Astrocyte of the cerebellum (primary cell): ENCODE results near the gene GFOD1.
"Not testable (repeated sequence)": the region's sequence is repeated elsewhere in the genome, so short reads cannot be mapped to it uniquely, and the experiment has no call there.

Experiments used
- DNase-seq: peaks from one replicate; pipeline ENCODE4 v3.0.0-alpha.2; 2011; ENCODE audit warnings: low read depth
- H3K4me3 ChIP-seq: 2 replicates; pipeline ENCODE4 v1.5.1; 2011; ENCODE audit warnings: mild to moderate bottlenecking, low read depth, low read length, moderate library complexity
- in situ Hi-C: cut with HindIII; loops from 2 replicates; pipeline ENCODE4 v1.10.0; 2017; ENCODE audit warnings: low sequenced_read_pairs
- TF ChIP-seq, protein P1 (sequence below): IDR thresholded peaks from 2 replicates; pipeline ENCODE4 v1.5.1; 2012; ENCODE audit warnings: low read length, low read depth, moderate library complexity, mild to moderate bottlenecking; ENCODE audit errors: missing control alignments

The GFOD1 gene

GRCh38 chr6:13390658-13391057, 96.7 kb downstream of the GFOD1 start:
- DNase-seq, result no peak
- in situ Hi-C loops, result no loop called here

GRCh38 chr6:13389237-13389636, 98.2 kb downstream of the GFOD1 start:
- in situ Hi-C loops, H3K4me3 ChIP-seq, DNase-seq: not testable (repeated sequence)

More at GRCh38 chr6:13390658-13391057, 96.7 kb downstream of the GFOD1 start:
- TF ChIP-seq, protein P1, sequence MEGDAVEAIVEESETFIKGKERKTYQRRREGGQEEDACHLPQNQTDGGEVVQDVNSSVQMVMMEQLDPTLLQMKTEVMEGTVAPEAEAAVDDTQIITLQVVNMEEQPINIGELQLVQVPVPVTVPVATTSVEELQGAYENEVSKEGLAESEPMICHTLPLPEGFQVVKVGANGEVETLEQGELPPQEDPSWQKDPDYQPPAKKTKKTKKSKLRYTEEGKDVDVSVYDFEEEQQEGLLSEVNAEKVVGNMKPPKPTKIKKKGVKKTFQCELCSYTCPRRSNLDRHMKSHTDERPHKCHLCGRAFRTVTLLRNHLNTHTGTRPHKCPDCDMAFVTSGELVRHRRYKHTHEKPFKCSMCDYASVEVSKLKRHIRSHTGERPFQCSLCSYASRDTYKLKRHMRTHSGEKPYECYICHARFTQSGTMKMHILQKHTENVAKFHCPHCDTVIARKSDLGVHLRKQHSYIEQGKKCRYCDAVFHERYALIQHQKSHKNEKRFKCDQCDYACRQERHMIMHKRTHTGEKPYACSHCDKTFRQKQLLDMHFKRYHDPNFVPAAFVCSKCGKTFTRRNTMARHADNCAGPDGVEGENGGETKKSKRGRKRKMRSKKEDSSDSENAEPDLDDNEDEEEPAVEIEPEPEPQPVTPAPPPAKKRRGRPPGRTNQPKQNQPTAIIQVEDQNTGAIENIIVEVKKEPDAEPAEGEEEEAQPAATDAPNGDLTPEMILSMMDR, result no peak
- no peak overlapping the region for H3K4me3 ChIP-seq

DNA sequence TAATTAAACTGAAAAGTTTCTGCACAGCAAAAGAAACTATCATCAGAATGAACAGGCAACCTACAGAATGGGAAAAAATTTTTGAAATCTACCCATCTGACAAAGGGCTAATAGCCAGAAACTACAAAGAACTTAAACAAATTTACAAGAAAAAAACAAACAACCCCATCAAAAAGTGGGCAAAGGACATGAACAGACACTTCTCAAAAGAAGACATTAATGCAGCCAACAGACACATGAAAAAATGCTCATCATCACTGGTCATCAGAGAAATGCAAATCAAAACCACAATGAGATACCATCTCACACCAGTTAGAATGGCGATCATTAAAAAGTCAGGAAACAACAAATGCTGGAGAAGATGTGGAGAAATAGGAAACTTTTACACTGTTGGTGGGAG, 98.6 kb downstream of the GFOD1 start:
- in situ Hi-C loops, DNase-seq, H3K4me3 ChIP-seq: not testable (repeated sequence)

DNA sequence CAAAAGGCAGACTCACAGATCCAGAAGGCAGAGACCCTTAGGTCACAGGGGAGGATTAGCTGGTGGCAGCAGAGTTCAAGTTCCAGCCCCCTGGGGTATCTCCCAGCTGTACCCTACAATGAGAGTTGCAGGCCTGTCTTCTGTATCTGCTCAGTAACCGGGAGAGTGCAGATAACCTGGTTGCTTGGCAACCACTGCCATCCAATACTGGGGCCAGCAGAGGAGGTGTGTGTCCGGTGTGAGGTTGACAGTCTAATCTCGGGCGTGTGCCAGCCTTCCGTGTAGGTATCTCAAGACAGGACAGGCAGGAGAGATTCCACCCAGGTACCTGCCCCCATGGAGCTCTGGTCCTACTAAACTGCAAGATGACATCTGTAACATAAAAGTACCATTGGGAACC, 102.4 kb downstream of the GFOD1 start:
- DNase-seq, result no peak
- TF ChIP-seq, protein P1, result no peak
- no peak overlapping the region for H3K4me3 ChIP-seq
- in situ Hi-C loops, result no loop called here

DNA sequence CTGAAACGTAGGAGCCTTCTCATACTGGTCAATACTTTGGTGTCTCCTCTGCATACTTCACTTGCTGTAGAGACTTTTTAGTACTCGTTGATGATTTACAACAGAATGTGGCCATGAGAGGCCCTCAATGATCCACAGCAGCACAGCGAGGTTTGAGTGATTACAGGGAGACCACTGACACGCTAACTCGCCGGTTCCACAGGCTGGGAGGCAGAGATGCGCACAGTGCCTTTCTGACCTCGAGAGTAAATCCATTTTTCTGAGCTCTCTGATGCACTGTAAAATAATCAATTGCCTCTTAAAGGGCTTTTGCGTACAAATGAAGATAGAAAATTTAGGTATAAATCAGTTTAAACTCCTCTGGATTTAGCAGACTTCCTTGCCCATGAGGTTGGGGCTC, 102.9 kb downstream of the GFOD1 start:
- DNase-seq, result no peak
- TF ChIP-seq, protein P1, result no peak
- no peak overlapping the region for H3K4me3 ChIP-seq
- in situ Hi-C loops, result no loop called here

DNA sequence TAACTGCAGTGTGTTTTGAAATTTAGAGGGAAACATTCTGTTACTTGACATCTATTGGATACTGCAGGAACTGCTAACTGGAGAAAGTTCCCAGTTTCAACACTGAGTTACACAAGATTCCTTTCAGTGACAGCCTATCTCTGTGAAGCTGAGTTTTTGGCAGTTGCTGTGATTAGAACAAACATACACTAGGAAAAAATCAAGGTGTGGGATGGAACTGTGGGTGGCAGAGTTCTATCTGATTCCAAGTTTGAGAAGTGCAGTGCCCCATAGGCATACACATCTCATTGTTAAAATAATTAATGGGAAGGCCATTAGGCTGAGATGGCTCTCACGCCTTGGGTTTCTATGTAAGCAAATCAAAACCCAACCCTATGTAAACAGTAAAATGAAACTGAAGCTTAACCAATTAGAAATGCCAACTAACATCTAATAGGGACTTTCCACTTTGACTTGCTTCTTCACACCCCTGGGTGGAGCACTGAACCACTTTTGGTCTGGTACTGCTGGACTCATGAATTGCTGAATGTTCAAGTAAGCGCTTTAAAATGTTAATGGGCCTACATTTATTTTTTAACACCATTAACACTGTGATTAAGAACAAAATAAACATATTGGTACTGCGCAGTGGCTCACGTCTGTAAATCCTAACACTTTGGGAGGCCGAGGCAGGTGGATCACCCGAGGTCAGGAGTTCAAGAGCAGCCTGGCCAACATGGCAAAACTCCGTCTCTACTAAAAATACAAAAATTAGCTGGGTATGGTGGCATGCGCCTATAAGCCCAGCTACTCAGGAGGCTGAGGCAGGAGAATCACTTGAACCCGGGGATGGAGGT, 103.9 kb downstream of the GFOD1 start:
- DNase-seq, result no peak
- in situ Hi-C loops, result no loop called here
- TF ChIP-seq, protein P1, result no peak
- no peak overlapping the region for H3K4me3 ChIP-seq

- no peak for DNase-seq
- in situ Hi-C loops, result no loop called here
- TF ChIP-seq, protein P1, result no peak
- no peak overlapping the region for H3K4me3 ChIP-seq
Observed at GRCh38 chr6:13380761-13381160, 106.6 kb downstream of the GFOD1 start.
